Left lung (tissue), 10 donors: ENCODE measurements around the gene GDF2. TPM values are rescaled to one million over a fixed set of nuclear protein-coding genes. Genes with fewer than 3 reads are reported as not detected.

Source experiments
- ATAC-seq: fragments of 200-7000 bp; cut with Tn5 transposase; one replicate; pipeline ENCODE4 v1.9.1; 2020; ENCODE audit warnings: moderate library complexity
- DNase-seq, 4 donors: peaks; one replicate each; pipeline ENCODE4 v3.0.0-alpha.2; 2013 to 2020
- H3K27ac ChIP-seq, 2 donors: fragments of 200-600 bp; sonication (generic) in 1 of 2; one replicate each; pipeline versions ENCODE4 v1.5.0 to v1.8.0; 2020 to 2021
- H3K27me3 ChIP-seq, 2 donors: fragments of 200-600 bp; sonication (generic) in 1 of 2; one replicate each; pipeline versions ENCODE4 v1.5.0 to v1.8.0; 2020 to 2021
- H3K36me3 ChIP-seq, 2 donors: fragments of 200-600 bp; sonication (generic) in 1 of 2; one replicate each; pipeline versions ENCODE4 v1.5.0 to v1.8.0; 2020 to 2021
- H3K4me1 ChIP-seq, 2 donors: fragments of 200-600 bp; one replicate each; pipeline ENCODE4 v1.8.0; 2021
- H3K4me3 ChIP-seq, 2 donors: fragments of 200-600 bp; sonication (generic) in 1 of 2; one replicate each; pipeline versions ENCODE4 v1.5.0 to v1.8.0; 2020 to 2021; ENCODE audit warnings: mild to moderate bottlenecking in 1 of 2
- H3K9me3 ChIP-seq, 2 donors: fragments of 200-600 bp; sonication (generic) in 1 of 2; one replicate each; pipeline versions ENCODE4 v1.5.0 to v1.8.0; 2020 to 2021
- intact Hi-C, 2 donors: fragments of 100-400 bp; cut with DNase I; formaldehyde crosslinking; loops; one replicate each; pipeline versions ENCODE4 v1.11.2 to v1.14.2; 2022
- polyA plus RNA-seq, 6 donors: library from polyadenylated mRNA; unstranded; fragments of 120-200 nt; gene quantifications; one replicate each; pipeline ENCODE4 v1.2.1, GENCODE V29; 2013; ENCODE audit not compliant: insufficient read length in 6 of 6
- total RNA-seq, 2 donors: library from RNA; stranded (reverse); fragmentation: NEBNext Ultra II Directional; extraction: Animal tissue kit (Norgen Biotek cat#: 25700); gene quantifications; one replicate each; pipeline ENCODE4 v1.2.1, GENCODE V29; 2021
- TF ChIP-seq, protein P1 (sequence below), 2 donors: fragments of 200-600 bp; sonication (generic) in 1 of 2; IDR thresholded peaks; one replicate each; pipeline versions ENCODE4 v1.5.0 to v1.8.0; 2021; ENCODE audit warnings: antibody characterized with exemption in 2 of 2
- donor health status: DM: no; HTN: yes; CAD: no.
- donor health status: DM: no; HTN: no; CAD: no.

The GDF2 gene
- total and polyA plus RNA-seq, 8 donors = 0.20 to 0.39 (median 0.23) TPM; not detected in 2

DNA sequence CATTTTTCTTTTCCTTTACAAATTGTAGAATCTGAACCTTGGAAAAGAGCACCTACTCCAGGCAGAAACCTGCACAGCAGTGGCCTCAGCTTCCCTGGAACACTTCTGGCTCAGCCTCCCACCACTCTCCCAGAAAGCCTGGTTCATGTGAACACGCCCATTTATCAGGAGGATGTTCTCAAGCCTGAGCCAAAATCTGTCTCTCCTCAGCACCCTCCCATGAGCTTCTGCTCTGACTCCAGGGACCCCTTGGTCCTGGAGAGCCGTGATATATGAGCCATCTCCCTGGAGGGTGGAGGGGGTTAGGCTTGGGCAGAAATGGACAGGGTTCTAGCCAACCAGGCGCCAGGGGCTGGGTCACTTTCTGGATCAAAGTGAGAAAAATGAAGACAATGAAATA lies 10.1 kb downstream of the GDF2 start:
- intact Hi-C loops = no loop called here
- TF ChIP-seq, protein P1, sequence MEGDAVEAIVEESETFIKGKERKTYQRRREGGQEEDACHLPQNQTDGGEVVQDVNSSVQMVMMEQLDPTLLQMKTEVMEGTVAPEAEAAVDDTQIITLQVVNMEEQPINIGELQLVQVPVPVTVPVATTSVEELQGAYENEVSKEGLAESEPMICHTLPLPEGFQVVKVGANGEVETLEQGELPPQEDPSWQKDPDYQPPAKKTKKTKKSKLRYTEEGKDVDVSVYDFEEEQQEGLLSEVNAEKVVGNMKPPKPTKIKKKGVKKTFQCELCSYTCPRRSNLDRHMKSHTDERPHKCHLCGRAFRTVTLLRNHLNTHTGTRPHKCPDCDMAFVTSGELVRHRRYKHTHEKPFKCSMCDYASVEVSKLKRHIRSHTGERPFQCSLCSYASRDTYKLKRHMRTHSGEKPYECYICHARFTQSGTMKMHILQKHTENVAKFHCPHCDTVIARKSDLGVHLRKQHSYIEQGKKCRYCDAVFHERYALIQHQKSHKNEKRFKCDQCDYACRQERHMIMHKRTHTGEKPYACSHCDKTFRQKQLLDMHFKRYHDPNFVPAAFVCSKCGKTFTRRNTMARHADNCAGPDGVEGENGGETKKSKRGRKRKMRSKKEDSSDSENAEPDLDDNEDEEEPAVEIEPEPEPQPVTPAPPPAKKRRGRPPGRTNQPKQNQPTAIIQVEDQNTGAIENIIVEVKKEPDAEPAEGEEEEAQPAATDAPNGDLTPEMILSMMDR (IDR thresholded peaks at IDR 0.05) = no peak
- H3K36me3 ChIP-seq = no peaks in the 10 kb centered on the region
- H3K27me3 ChIP-seq = no peaks in the 10 kb centered on the region
- H3K4me3 ChIP-seq = no peak overlapping the region
- ATAC-seq (no peak), DNase-seq (peak in 1 of 4 donors; percentile 17)
- H3K4me1 ChIP-seq = no peaks in the 10 kb centered on the region
- no peak overlapping the region for H3K27ac ChIP-seq
- no peaks in the 10 kb centered on the region for H3K9me3 ChIP-seq

DNA sequence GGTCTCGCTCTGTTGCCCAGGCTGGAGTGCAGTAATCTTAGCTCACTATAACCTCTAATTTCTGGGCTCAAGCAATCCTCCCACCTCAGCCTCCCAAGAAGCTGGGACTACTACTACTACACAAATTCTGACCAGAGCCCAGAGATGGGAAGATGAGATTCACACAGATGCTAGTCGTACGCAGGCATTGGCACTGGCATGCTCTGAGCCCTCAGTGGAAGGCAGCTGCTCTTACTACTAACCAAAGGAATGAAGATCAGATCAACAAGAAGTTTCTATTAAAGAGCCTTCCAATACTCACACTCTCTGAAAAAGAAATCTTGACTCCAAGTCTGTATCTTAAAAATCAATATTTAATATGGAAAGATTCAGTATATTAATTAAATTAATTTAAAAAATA lies 10.7 kb downstream of the GDF2 start:
- H3K27me3 ChIP-seq = no peaks in the 10 kb centered on the region
- intact Hi-C loops = no loop called here
- DNase-seq (no peak), ATAC-seq (no peak)
- no peak overlapping the region for H3K27ac ChIP-seq
- H3K4me1 ChIP-seq = no peaks in the 10 kb centered on the region
- no peak overlapping the region for H3K4me3 ChIP-seq
- H3K9me3 ChIP-seq = no peaks in the 10 kb centered on the region
- TF ChIP-seq, protein P1 (IDR thresholded peaks at IDR 0.05) = no peak
- H3K36me3 ChIP-seq = no peaks in the 10 kb centered on the region

DNA sequence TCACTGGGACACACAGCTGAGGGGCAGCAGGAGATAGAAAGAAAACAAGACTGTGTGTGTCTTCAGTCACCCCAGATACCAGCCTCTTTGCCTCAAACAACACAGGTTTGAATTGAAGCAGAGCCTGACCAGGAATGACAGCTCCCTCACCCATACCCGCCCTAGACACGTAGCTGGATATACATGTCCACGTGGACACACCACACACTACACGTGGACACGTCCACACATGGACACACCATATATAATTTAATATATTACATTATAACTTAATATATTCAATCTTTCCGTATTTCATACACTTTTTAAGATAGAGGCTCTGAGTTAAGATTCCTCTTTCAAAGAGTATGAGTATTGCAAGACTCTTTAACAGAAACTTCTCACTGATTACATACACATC lies 11.3 kb downstream of the GDF2 start:
- H3K27me3 ChIP-seq = no peaks in the 10 kb centered on the region
- DNase-seq (no peak), ATAC-seq (no peak)
- H3K36me3 ChIP-seq = no peaks in the 10 kb centered on the region
- no peaks in the 10 kb centered on the region for H3K9me3 ChIP-seq
- no peaks in the 10 kb centered on the region for H3K4me1 ChIP-seq
- H3K27ac ChIP-seq = no peak overlapping the region
- intact Hi-C loops = no loop called here
- TF ChIP-seq, protein P1 (IDR thresholded peaks at IDR 0.05) = no peak
- no peak overlapping the region for H3K4me3 ChIP-seq

DNA sequence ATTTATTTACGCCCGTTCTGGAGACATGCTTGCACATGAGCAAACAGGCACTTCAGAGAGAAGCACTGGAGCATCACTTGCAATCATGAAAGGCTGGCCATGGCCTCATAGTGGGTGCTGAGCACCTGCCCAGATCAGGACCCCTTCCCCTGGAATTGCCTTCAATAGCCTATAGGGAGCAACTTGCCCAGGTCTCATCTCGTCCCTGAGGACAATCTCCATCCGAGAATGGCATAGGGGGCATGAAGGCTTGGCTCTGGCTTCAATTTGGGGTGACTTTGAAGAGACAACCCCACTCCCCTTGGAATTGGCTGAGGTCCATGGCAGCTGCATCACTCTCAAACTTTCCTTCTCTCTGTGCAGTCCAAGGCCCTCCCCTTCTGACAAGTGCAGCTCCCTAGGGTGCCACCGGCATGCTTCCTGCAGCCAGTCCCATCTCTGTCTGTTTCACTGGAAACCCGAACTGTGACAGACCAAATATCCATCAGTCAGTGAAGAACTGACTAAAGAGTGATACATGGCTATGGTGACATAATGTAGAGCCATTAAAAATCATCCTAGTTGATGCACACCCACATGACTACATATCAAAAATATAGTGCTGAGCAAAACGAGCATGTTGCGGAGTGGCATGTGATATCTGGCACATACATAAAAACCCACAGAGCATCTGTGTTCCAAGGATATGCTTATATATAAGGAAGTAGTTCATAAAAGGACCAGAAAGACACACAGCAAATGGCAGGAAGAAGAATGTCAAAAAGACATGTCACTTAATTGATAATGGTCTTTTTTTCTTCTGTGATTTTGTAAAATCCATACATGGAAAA lies 12.4 kb downstream of the GDF2 start:
- no peak overlapping the region for H3K4me3 ChIP-seq
- TF ChIP-seq, protein P1 (IDR thresholded peaks at IDR 0.05) = no peak
- no peak overlapping the region for H3K27ac ChIP-seq
- no peaks in the 10 kb centered on the region for H3K4me1 ChIP-seq
- H3K27me3 ChIP-seq = no peaks in the 10 kb centered on the region
- ATAC-seq (no peak), DNase-seq (peak in 1 of 4 donors; percentile 22)
- no peaks in the 10 kb centered on the region for H3K9me3 ChIP-seq
- no peaks in the 10 kb centered on the region for H3K36me3 ChIP-seq
- intact Hi-C loops = no loop called here

DNA sequence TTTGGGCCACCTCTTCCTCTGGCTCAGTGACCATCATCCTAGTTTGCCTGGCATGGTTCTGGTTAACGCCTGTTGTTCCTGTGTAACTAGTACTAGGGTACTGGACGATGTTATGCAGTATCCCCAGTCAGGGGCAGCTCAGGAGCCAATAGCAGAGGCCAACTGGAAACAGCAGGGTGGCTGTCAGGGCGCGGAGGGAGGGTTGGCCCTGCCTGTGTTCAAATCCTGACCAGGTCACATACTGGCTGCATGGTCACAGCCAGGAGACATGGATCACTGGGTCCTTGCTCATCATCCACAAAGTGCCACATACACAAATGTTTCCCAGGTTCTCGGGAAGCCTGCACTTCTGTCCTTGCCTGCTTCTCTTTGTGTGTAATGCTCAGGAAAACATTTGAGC lies 13.7 kb downstream of the GDF2 start:
- intact Hi-C loops = no loop called here
- Histone ChIP-seq H3K9me3 (no peaks in the 10 kb centered on the region), H3K4me1 (no peaks in the 10 kb centered on the region), H3K27ac (no peak overlapping the region), H3K4me3 (no peak overlapping the region), H3K36me3 (no peaks in the 10 kb centered on the region), H3K27me3 (no peaks in the 10 kb centered on the region)
- TF ChIP-seq, protein P1 (IDR thresholded peaks at IDR 0.05) = no peak
- ATAC-seq = no peak
- peak in 1 of 4 donors; percentile 34 for DNase-seq
